ENCODE data around the gene BCL2L12. TPM values are rescaled to one million over a fixed set of nuclear protein-coding genes. Genes with fewer than 3 reads are reported as not detected.

The BCL2L12 gene
- total and polyA plus RNA-seq, 2 donors (not counting 3 experiments of a cell fraction or from before 2014, with no cell fraction given), result 49.8 to 58.5 TPM

DNA sequence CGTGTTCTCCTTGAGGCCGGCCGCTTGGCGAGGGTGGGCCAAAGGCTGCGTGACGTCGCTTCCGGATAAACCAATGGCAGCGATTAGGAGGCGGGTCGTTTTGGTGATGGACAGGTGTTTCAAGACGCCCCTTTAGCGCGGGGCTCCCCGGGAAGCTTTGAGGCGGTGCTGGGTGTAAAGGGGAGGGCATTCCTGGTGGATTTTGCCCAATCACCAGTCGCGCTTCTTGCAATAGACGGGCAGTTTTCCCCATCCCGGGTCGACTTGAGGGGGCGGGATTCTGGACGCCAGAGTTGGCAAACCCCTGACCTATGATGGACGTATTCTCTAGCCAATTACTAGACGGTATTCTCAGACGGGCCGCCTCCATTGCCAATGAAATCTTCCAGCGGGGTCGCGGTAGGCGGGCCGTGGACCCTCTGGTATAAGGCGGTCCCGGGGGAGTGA is 11.1 kb downstream of the BCL2L12 start:
- peak; percentile 100 for FAIRE-seq
- CTCF ChIA-PET, result interaction anchor here (0.7 to 3.2 kb wide), 13 partner anchors 9 to 203 kb away, joined by 3 to 15 read pairs (median 4); partner anchors contain the start of genes BCL2L12, FLT3LG, FUZ and IRF3
- dilution Hi-C loops (cut with MboI; ENCODE audit: extremely low pct_ligation_motif_present, low sequenced_read_pairs), result no loop called here
- no peak for TF ChIP-seq POLR2AphosphoS5 (IDR thresholded peaks at IDR 0.05; ENCODE audit: insufficient read depth, low read depth, low read length)
- TF ChIP-seq MYC (IDR thresholded peaks at IDR 0.05; ENCODE audit: low read depth, low read length), result no peak
- TF ChIP-seq FOS (IDR thresholded peaks at IDR 0.05; ENCODE audit: borderline replicate concordance, insufficient read depth, low read length), result no peak
- no peak for TF ChIP-seq JUN (IDR thresholded peaks at IDR 0.05; ENCODE audit: borderline replicate concordance, insufficient read depth, insufficient read length, low read depth)
- TF ChIP-seq MAX (IDR thresholded peaks at IDR 0.05; ENCODE audit: insufficient read depth, insufficient read length), result no peak
- TF ChIP-seq GATA2 (IDR thresholded peaks at IDR 0.05; ENCODE audit: insufficient read depth, insufficient read length, low read depth, low read length), result no peak
- no peak for TF ChIP-seq POLR2A (IDR thresholded peaks at IDR 0.05; ENCODE audit: low read depth, low read length)
- TF ChIP-seq, protein P1, sequence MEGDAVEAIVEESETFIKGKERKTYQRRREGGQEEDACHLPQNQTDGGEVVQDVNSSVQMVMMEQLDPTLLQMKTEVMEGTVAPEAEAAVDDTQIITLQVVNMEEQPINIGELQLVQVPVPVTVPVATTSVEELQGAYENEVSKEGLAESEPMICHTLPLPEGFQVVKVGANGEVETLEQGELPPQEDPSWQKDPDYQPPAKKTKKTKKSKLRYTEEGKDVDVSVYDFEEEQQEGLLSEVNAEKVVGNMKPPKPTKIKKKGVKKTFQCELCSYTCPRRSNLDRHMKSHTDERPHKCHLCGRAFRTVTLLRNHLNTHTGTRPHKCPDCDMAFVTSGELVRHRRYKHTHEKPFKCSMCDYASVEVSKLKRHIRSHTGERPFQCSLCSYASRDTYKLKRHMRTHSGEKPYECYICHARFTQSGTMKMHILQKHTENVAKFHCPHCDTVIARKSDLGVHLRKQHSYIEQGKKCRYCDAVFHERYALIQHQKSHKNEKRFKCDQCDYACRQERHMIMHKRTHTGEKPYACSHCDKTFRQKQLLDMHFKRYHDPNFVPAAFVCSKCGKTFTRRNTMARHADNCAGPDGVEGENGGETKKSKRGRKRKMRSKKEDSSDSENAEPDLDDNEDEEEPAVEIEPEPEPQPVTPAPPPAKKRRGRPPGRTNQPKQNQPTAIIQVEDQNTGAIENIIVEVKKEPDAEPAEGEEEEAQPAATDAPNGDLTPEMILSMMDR (IDR thresholded peaks at IDR 0.05; ENCODE audit: extremely low read depth in 1 of 2, insufficient read depth in 1 of 2, low read depth in 1 of 2, low read length in 2 of 2), result no peak
- no peak for TF ChIP-seq EZH2 (IDR thresholded peaks at IDR 0.05; ENCODE audit: borderline replicate concordance, low read depth, low read length, severe bottlenecking)
- POLR2A ChIA-PET, result interaction anchor here (0.6 to 3.0 kb wide), 9 partner anchors 12 to 189 kb away, joined by 3 to 15 read pairs (median 5); partner anchors contain the start of genes AP2A1, BCL2L12, IRF3 and RRAS
- intact Hi-C loops (cut with micrococcal nuclease), result loop anchor here (1.0 to 5.0 kb wide), 5 partner anchors 12 to 190 kb away; partner anchors contain the start of genes BCL2L12, IRF3, PNKP and RRAS
- Histone ChIP-seq H3K9me1 (replicated peaks; ENCODE audit: control insufficient read depth, extremely low read depth, insufficient read depth, low read length) (no peaks in the 10 kb centered on the region), H2AFZ (ENCODE audit: low read depth, low read length) (no peak overlapping the region), H3K9ac (replicated peaks; ENCODE audit: extremely low read depth, insufficient read depth, low read length) (peak overlapping the region; percentile 93), H3K9me3 (replicated peaks; ENCODE audit: control insufficient read depth, insufficient read depth, low read length) (no peaks in the 10 kb centered on the region), H3K27ac (ENCODE audit: insufficient read depth, low read depth, low read length) (peak overlapping the region; percentile 95), H3K36me3 (ENCODE audit: control insufficient read depth in 2 of 2, extremely low read depth in 1 of 2, insufficient read depth in 2 of 2, low read length in 2 of 2) (peaks cover 1% of the 10 kb centered on the region in 2 experiments), H3K79me2 (ENCODE audit: control insufficient read depth, insufficient read depth, low read length) (peaks cover 42% of the 10 kb centered on the region), H4K20me1 (replicated peaks; ENCODE audit: control insufficient read depth, extremely low read depth, insufficient read depth, low read length) (no peaks in the 10 kb centered on the region), H3K27me3 (ENCODE audit: control insufficient read depth in 2 of 2, insufficient read depth in 2 of 2, low read length in 2 of 2) (no peaks in the 10 kb centered on the region), H3K4me1 (ENCODE audit: control insufficient read depth, extremely low read depth, insufficient read depth, low read length) (peaks cover 25% of the 10 kb centered on the region), H3K4me2 (ENCODE audit: insufficient read depth, low read length) (no peak overlapping the region), H3K4me3 (replicated peaks in 1 of 3; ENCODE audit: insufficient read depth in 1 of 3, low read depth in 1 of 3, low read length in 3 of 3) (peak overlapping the region; percentile 69 to 97 (median 78))
- peak; percentile 100 for DNase-seq (ENCODE audit: low read depth, low spot score)
- no TSS peak for BruUV-seq (replicated peaks)

Data from endothelial cell of umbilical vein (primary cell).